Measurements from ENCODE around the gene FAM185A.
"Not testable (repeated sequence)": the region's sequence is repeated elsewhere in the genome, so short reads cannot be mapped to it uniquely, and the experiment has no call there.

The FAM185A gene

GRCh38 chr7:102778663-102779062, 29.9 kb downstream of the FAM185A start:
- not testable (repeated sequence) for DNase-seq (ENCODE audit: low spot score)

- not testable (repeated sequence) for DNase-seq (ENCODE audit: low spot score)
Observed at GRCh38 chr7:102780926-102781325, 32.1 kb downstream of the FAM185A start.

- not testable (repeated sequence) for DNase-seq (ENCODE audit: low spot score)
Observed at GRCh38 chr7:102788770-102789169, 40.0 kb downstream of the FAM185A start.

GRCh38 chr7:102790364-102791100, 41.7 kb downstream of the FAM185A start:
- not testable (repeated sequence) for DNase-seq (ENCODE audit: low spot score)

- DNase-seq (ENCODE audit: low spot score): not testable (repeated sequence)
Observed at GRCh38 chr7:102791367-102791766, 42.6 kb downstream of the FAM185A start.

GRCh38 chr7:102791831-102792230, 43.0 kb downstream of the FAM185A start:
- not testable (repeated sequence) for DNase-seq (ENCODE audit: low spot score)

GRCh38 chr7:102794567-102794966, 45.8 kb downstream of the FAM185A start:
- DNase-seq (ENCODE audit: low spot score): not testable (repeated sequence)

- DNase-seq (ENCODE audit: low spot score): not testable (repeated sequence)
Observed at GRCh38 chr7:102795987-102796595, 47.3 kb downstream of the FAM185A start.

GRCh38 chr7:102806613-102807012, 57.8 kb downstream of the FAM185A start:
- DNase-seq (ENCODE audit: low spot score): no peak

GRCh38 chr7:102810916-102811315, 62.1 kb downstream of the FAM185A start:
- DNase-seq (ENCODE audit: low spot score): no peak

GRCh38 chr7:102811942-102812678, 63.3 kb downstream of the FAM185A start:
- DNase-seq (ENCODE audit: low spot score): no peak

GRCh38 chr7:102813191-102814024, 64.6 kb downstream of the FAM185A start:
- no peak for DNase-seq (ENCODE audit: low spot score)

- DNase-seq (ENCODE audit: low spot score): no peak
Observed at GRCh38 chr7:102814025-102814471, 65.2 kb downstream of the FAM185A start.

- DNase-seq (ENCODE audit: low spot score): no peak
Observed at GRCh38 chr7:102817616-102818573, 69.1 kb downstream of the FAM185A start.

- DNase-seq (ENCODE audit: low spot score): no peak
Observed at GRCh38 chr7:102819151-102819550, 70.4 kb downstream of the FAM185A start.

- DNase-seq (ENCODE audit: low spot score): no peak
Observed at GRCh38 chr7:102821994-102822747, 73.4 kb downstream of the FAM185A start.

GRCh38 chr7:102823390-102824119, 74.8 kb downstream of the FAM185A start:
- no peak for DNase-seq (ENCODE audit: low spot score)

- no peak for DNase-seq (ENCODE audit: low spot score)
Observed at GRCh38 chr7:102828286-102828685, 79.5 kb downstream of the FAM185A start.

GRCh38 chr7:102829075-102829474, 80.3 kb downstream of the FAM185A start:
- no peak for DNase-seq (ENCODE audit: low spot score)

Measured in globus pallidus (tissue), 1 donor.